Esophagus mucosa (tissue), 1 donor: ENCODE results near the gene DSP. TPM values are rescaled to one million over a fixed set of nuclear protein-coding genes. Genes with fewer than 3 reads are reported as not detected.

Experiments used
- ATAC-seq: fragments of 200-7000 bp; cut with Tn5 transposase; one replicate; pipeline ENCODE4 v1.9.1; 2020
- total RNA-seq: library from RNA; stranded (reverse); gene quantifications from one replicate; pipeline ENCODE4 v1.2.4, GENCODE V29; 2023
- donor health status: DM: yes; HTN: yes; CAD: no.

The DSP gene, protein sequence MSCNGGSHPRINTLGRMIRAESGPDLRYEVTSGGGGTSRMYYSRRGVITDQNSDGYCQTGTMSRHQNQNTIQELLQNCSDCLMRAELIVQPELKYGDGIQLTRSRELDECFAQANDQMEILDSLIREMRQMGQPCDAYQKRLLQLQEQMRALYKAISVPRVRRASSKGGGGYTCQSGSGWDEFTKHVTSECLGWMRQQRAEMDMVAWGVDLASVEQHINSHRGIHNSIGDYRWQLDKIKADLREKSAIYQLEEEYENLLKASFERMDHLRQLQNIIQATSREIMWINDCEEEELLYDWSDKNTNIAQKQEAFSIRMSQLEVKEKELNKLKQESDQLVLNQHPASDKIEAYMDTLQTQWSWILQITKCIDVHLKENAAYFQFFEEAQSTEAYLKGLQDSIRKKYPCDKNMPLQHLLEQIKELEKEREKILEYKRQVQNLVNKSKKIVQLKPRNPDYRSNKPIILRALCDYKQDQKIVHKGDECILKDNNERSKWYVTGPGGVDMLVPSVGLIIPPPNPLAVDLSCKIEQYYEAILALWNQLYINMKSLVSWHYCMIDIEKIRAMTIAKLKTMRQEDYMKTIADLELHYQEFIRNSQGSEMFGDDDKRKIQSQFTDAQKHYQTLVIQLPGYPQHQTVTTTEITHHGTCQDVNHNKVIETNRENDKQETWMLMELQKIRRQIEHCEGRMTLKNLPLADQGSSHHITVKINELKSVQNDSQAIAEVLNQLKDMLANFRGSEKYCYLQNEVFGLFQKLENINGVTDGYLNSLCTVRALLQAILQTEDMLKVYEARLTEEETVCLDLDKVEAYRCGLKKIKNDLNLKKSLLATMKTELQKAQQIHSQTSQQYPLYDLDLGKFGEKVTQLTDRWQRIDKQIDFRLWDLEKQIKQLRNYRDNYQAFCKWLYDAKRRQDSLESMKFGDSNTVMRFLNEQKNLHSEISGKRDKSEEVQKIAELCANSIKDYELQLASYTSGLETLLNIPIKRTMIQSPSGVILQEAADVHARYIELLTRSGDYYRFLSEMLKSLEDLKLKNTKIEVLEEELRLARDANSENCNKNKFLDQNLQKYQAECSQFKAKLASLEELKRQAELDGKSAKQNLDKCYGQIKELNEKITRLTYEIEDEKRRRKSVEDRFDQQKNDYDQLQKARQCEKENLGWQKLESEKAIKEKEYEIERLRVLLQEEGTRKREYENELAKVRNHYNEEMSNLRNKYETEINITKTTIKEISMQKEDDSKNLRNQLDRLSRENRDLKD (N-terminal part only)
- 1,306 TPM for total RNA-seq

DNA sequence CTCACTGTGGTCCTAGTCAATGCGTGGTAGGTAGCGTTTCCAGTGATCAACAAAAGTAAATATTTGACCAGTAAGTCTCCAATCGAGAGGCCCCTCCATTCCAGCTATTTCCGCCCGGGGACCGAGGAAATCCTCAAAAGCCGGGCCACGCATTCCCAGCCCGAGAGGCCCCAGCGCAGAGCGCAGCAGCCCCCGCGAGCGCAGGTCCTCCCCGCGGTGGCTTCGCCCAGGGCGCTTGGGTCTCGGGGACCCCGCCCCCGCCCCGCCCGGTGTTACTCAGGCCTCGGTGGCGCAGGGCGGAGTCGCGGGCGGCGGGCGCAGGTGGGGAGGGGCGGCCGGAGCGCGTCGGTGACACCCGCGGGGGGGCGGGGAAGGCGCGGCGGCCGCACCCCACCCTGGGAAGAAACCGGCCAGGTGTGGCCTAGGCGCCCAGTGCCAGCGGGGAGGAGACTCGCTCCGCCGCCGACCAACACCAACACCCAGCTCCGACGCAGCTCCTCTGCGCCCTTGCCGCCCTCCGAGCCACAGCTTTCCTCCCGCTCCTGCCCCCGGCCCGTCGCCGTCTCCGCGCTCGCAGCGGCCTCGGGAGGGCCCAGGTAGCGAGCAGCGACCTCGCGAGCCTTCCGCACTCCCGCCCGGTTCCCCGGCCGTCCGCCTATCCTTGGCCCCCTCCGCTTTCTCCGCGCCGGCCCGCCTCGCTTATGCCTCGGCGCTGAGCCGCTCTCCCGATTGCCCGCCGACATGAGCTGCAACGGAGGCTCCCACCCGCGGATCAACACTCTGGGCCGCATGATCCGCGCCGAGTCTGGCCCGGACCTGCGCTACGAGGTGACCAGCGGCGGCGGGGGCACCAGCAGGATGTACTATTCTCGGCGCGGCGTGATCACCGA lies at the start of gene DSP:
TSS of gene DSP (plus strand) at position 497 of the 890 bp plus-strand sequence. CDS start at position 742, 245 bp downstream.
- ATAC-seq: peak; percentile 86

DNA sequence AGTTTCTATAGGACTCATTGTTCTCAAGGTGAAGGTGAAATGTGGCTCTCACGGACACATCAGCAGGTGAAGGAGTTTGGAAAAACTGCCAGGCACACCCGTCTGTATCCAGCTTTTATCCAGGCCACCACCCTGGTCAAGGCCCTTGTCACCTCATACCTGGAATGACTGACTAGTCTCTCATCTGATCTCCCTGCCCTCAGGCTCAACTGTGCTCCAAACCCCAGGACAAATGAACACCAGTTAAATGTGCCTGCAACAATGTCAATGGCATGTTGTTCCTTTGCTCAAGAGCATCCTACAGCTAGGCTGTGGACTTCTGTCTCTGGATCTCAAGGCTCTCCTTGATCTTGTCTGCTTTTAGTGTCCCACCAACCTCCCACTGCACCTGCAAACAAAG lies 47.6 kb upstream of the DSP start:
- no peak for ATAC-seq

GRCh38 chr6:7494638-7495037 lies 46.8 kb upstream of the DSP start:
- ATAC-seq: no peak

DNA sequence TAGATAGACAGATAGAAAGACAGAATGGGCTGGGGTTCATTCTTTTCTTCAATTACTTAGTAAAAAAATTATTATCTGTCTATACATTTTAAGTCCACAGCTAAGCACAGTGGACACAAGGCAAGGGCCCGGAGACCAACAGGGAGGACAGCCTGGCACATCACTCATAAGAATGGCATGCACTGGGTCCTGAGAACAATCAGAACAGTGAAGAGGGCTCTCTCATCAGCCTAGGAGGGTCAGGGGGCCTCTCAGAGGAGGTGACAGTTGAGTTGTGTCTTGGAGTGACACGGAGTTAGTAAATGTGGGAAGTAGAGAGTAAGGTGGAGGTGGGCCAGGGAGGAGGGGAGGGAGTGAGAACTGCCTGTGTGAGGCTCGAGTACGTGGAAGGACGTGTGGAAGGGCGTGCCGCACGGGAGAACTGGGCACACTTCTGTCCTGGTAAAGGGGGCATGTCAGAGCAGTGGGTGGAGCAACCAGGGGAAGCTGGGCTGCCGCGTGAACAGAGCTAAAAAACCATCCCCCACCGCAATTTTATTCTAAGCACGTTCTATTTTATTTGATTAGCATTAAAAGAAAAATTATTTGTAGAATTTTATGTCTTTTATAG lies 45.1 kb upstream of the DSP start:
- no peak for ATAC-seq

DNA sequence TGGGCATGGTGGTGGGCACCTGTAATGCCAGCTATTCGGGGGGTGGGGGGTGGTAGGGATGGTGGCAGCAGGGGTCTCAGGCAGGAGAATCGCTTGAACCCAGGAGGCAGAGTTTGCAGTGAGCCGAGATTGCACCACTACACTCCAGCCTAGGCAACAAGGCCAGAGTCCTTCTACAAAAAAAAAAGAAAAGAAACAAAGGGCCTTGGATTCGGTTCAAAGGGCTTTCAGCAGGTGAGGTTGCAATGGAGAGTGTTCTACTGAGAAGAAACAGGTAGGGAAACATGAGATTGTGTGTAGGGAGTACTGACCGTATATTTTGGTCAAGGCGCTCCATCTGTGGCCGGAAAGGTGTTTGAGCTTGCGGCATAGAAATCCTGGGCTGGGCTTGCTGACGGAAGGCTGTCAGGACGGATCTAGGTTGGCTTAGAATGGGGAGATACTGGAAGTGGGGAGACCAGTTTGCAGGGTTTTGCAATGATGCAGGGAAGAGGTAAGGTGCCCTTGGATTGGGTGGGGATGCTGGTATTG lies 40.7 kb upstream of the DSP start:
- peak; percentile 57 for ATAC-seq

DNA sequence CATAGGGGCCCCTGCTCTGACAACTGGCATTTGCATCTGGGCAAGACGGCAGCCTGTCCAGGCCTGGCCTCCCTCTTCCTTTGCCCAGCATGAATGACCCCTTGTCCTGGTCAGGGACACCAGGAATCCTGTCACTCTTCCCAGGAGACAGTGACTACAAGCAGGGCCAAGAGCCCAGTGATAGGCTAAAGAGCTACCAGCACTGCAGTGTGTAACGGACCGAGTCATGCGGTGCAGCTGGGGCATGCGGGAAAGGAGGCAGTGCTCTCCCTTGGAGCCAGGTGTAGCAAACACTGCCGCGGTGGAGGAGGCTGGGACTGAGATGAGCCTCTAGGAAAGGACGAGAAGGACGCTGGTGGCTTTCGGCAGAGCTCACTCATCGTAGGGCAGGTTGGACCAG lies 38.7 kb upstream of the DSP start:
- ATAC-seq: no peak

DNA sequence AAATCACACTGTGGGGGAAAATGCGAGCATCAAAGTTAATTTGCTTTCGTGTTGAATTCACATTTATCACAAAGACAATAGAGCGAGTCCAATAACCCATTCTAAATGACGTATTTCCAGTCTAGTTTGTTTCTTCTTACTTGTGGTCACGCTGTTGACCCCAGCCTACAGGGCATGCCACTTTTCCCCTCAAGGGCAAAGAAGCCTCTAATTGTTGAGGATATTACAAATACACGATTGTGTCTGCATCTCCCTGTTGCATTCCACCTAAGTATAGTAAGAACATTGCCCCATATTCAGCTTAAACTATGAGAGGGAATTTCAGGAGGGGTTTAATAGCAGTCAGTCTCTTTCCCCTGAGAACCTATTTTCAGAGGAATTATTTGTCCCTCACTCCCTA lies 37.4 kb upstream of the DSP start:
- no peak for ATAC-seq

DNA sequence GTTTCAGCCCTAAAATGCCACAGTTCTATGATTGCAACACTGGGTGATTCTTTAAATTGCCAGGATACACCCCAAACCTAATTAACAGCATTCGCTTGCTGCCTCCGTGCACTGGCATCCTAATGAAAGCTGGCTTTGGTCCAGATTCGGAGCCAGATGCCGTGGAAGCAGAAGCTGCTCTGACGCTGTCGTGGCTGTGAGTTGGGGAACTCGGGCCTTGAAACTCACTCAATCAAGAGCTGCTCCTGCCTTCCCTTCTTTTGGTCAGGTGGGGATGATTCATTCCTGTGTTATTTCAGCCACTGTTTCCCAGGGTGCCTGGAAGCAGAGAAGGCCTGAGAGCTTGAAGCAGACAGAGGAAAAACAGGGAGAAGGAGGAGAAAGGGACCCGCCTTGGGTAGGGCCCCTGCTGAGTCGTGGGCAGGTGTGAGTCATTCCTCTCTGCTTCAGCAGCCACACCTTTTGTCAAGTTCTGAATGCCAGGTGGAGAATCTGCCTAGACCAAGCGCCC lies 36.2 kb upstream of the DSP start:
- ATAC-seq: peak; percentile 93

DNA sequence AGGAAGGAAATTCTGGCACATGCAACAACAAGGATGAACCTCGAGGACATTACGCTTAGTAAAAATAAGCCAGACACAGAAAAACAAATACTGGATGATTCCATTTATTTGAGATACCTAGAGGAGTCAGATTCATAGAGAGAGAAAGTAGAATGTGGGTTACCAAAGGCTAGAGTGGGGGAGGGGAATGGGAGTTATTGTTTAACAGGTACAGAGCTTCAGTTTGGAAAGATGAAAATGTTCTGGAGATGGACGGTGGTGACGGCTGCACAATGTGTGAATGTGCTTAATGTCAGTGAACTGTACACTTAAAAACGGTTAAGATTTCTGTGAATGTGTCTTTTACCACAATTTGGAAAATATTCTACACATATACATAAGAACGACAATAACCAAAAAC lies 33.9 kb upstream of the DSP start:
- no peak for ATAC-seq

DNA sequence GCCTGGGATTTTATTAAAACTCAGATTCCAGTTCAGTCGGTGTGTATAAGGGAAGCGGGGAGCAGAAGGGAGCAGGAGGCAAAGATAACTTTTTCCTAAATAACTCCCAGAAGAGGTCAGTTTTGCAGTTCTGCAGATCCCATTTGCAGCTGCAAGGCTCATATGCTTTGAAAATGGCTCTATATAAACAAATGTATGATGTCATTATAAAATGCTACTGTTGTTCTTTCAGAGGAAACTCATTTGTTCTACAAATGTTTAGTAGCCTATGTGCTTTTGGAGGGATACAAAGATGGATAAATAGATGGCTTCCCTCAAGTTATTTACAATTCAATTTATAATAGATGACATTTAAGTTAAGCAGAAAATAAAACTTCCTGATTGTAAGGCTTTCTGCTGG lies 29.2 kb upstream of the DSP start:
- no peak for ATAC-seq

- ATAC-seq: peak; percentile 61
Measured at GRCh38 chr6:7513529-7513928, 27.9 kb upstream of the DSP start.

DNA sequence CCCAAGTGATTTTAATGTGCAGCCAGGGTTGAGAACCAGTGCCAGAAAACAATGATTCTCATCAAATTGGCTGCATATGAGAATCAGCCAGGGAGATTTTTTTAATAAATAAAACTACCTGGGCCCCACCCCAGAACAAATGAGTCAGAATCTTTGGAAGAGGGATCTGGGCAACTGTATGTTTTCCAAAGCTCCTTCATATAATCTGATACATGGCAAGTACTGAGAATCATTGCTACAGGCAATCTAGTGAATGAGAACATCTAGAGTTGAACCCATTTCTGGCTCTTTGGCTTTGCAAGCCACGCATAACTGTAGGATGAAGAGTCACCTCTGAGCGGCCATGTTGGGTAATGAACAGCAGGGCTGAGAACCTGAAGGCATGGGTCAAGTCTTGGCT lies 26.1 kb upstream of the DSP start:
- ATAC-seq: peak; percentile 78

DNA sequence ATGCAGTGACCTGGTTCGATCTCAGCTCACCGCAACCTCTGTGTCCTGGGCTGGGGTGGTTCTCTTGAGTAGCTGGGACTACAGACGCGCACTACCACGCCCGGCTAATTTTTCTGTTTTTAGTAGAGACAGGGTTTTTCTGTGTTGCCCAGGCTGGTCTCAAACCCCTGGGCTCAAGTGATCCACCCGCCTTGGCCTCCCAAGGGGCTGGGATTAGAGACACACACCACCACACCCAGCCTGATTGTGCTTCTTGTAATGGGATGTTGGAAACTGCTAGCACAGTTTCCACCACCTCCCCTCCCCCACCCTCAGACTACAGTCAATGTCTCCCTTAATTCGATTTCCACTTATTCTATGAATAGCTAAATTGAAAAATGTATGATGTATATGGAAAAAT lies 22.6 kb upstream of the DSP start:
- ATAC-seq: no peak

DNA sequence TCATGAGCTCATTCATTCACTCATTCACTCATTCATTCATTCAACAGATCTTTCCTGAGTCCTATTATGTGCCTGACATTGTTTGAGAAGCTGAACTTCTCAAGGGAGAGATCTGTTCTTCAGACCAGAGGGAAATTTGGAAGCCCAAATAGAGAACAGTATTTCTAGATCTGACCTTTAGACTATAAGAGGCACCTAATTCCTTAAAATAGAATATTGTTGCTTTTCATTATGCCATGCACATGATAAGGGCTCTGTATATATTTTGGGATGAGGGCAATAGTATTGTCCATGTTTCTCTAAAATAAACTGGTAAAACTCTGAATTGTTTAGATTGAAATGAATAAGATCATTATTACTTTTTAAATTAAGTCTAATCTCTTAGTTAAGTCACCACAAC lies 18.6 kb upstream of the DSP start:
- no peak for ATAC-seq

GRCh38 chr6:7523922-7524321 lies 17.5 kb upstream of the DSP start:
- ATAC-seq: peak; percentile 37

DNA sequence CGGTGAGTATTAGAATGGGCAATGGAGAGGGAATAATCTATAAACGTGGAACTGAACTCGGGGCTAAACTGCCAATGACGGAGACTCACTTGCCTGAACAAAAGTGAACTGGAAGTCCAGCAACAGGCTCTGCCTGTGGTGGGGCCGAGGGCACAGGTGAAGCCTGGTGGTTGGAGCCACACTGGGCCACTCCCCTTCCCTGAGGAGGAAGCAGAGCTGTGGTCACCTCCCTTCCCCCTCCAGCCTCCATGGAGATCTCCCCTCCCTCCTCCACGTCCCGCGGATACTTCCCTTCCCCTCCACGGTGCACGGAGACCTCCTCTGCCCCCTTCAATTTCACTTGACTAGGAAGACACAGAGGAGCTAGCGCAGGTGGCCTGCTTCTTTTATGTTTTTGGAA lies 14.7 kb upstream of the DSP start:
- ATAC-seq: no peak

DNA sequence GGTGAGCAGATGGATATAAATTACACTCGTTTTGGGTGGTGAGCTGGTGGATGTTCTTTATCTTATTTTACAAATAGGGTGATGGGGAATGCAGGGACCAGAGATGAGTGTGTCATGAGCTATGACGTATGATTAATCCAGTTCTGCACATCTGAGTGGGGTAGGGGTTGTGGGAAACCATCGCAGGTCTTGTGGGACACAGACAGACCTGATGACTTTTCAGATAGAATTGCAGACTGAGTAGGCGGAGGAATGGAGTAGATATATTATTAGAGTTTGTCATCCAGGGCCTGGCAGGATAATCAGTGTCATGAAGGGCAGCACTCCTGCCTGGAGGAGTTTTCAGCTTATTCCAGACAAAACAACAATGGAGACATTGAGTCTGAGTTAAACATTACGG lies 12.9 kb upstream of the DSP start:
- no peak for ATAC-seq

DNA sequence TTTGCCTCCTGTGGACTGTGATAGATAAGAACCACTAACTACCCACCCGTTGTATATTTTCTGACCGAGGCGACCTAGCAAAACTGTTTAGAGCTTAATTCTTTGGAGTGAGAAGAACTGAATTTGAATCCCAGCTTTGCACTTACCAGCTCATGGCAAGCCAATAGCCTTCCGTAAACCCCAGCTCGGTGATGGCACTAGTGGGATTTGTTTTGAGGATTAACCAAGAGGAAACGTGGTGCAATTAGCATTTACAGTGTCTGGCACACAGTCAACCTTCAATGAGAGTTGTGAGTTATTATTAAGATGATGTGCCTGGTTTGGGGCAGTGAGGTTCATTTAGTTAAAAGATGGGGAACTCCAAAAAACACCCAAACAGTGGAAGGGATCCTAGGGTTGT lies 12.3 kb upstream of the DSP start:
- ATAC-seq: no peak

- ATAC-seq: peak; percentile 97
Measured at GRCh38 chr6:7532232-7532631, 9.2 kb upstream of the DSP start.

DNA sequence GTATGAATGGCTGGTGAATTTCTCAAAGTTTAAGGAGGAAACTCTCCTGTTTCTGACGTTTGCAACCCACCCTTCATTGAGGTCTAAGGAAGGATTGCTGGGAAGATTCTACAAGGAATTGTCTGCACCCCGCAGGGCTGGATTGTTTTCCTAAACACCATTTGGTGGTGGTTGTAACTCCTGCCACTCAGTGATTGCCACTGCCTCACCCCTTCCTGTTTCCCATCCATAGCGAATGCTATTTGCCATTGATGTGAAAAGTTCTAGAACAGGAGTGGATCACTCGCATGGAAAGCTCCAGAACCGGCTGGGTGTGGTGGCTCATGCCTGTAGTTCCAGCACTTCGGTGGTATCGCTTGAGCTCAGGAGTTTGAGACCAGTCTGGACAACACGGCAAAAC lies 8.7 kb upstream of the DSP start:
- peak; percentile 74 for ATAC-seq

GRCh38 chr6:7534192-7534591 lies 7.3 kb upstream of the DSP start:
- ATAC-seq: no peak
